HUES6 (cell line): ENCODE measurements around the gene CDR2.
"Not testable (repeated sequence)": the region's sequence is repeated elsewhere in the genome, so short reads cannot be mapped to it uniquely, and the experiment has no call there.

Experiments
- H3K27ac ChIP-seq: 2 replicates; pipeline ENCODE4 v1.7.0; 2013; ENCODE audit warnings: low read depth, mild to moderate bottlenecking, low read length, inconsistent platforms
- H3K27me3 ChIP-seq: 2 replicates; pipeline ENCODE4 v1.6.1; 2013; ENCODE audit warnings: low read length; ENCODE audit not compliant: control insufficient read depth, insufficient read depth
- H3K36me3 ChIP-seq: 2 replicates; pipeline ENCODE4 v1.6.1; 2013; ENCODE audit warnings: low read length; ENCODE audit not compliant: control insufficient read depth, insufficient read depth
- H3K4me1 ChIP-seq: 2 replicates; pipeline ENCODE4 v1.6.1; 2013; ENCODE audit warnings: low read length; ENCODE audit not compliant: control insufficient read depth, insufficient read depth
- H3K4me3 ChIP-seq: 2 replicates; pipeline ENCODE4 v1.5.1; 2013; ENCODE audit warnings: low read depth, low read length
- H3K9ac ChIP-seq: one replicate; pipeline ENCODE4 v1.6.1; 2013; ENCODE audit warnings: mild to moderate bottlenecking, low read length
- H3K9me3 ChIP-seq: 2 replicates; pipeline ENCODE4 v1.6.1; 2013; ENCODE audit warnings: low read depth, low read length; ENCODE audit not compliant: control insufficient read depth, insufficient read depth

CDR2 gene

GRCh38 chr16:22352140-22352539 lies 22.3 kb downstream of the CDR2 start:
- Histone ChIP-seq H3K9me3 (no peaks in the 10 kb centered on the region), H3K36me3 (peaks cover 50% of the 10 kb centered on the region), H3K4me3 (no peak overlapping the region), H3K27ac (peak overlapping the region; percentile 82; the same call in 1 of the 2 replicates), H3K27me3 (no peaks in the 10 kb centered on the region), H3K4me1 (peaks cover 21% of the 10 kb centered on the region), H3K9ac (no peak overlapping the region)

- not testable (repeated sequence) for H3K9me3 ChIP-seq, H3K27me3 ChIP-seq, H3K27ac ChIP-seq, H3K9ac ChIP-seq, H3K4me3 ChIP-seq
- Histone ChIP-seq H3K36me3 (peaks cover 62% of the 10 kb centered on the region), H3K4me1 (peaks cover 21% of the 10 kb centered on the region)
These were observed 23.4 kb downstream of the CDR2 start for GRCh38 chr16:22351017-22351416.

GRCh38 chr16:22348291-22348690 lies 26.1 kb downstream of the CDR2 start:
- Histone ChIP-seq H3K27me3 (no peaks in the 10 kb centered on the region), H3K4me3 (no peak overlapping the region), H3K36me3 (peaks cover 69% of the 10 kb centered on the region), H3K27ac (no peak overlapping the region), H3K4me1 (peaks cover 11% of the 10 kb centered on the region), H3K9ac (no peak overlapping the region), H3K9me3 (no peaks in the 10 kb centered on the region)

GRCh38 chr16:22347100-22347820 lies 27.2 kb downstream of the CDR2 start:
- no peaks in the 10 kb centered on the region for H3K9me3 ChIP-seq
- H3K36me3 ChIP-seq: peaks cover 69% of the 10 kb centered on the region
- H3K4me1 ChIP-seq: peaks cover under 1% of the 10 kb centered on the region; the same call in 1 of the 2 replicates
- H3K27me3 ChIP-seq: no peaks in the 10 kb centered on the region
- H3K9ac ChIP-seq: no peak overlapping the region
- H3K27ac ChIP-seq: no peak overlapping the region
- H3K4me3 ChIP-seq: no peak overlapping the region

GRCh38 chr16:22346483-22346882 lies 27.9 kb downstream of the CDR2 start:
- Histone ChIP-seq H3K9ac (no peak overlapping the region), H3K27me3 (no peaks in the 10 kb centered on the region), H3K27ac (no peak overlapping the region), H3K4me1 (no peaks in the 10 kb centered on the region), H3K36me3 (peaks cover 62% of the 10 kb centered on the region), H3K9me3 (no peaks in the 10 kb centered on the region), H3K4me3 (no peak overlapping the region)

GRCh38 chr16:22342082-22342481 lies 32.3 kb downstream of the CDR2 start:
- no peak overlapping the region for H3K27ac ChIP-seq
- peaks cover 28% of the 10 kb centered on the region for H3K36me3 ChIP-seq
- no peaks in the 10 kb centered on the region for H3K4me1 ChIP-seq
- no peaks in the 10 kb centered on the region for H3K27me3 ChIP-seq
- no peak overlapping the region for H3K9ac ChIP-seq
- peaks cover 4% of the 10 kb centered on the region; the same call in 1 of the 2 replicates for H3K9me3 ChIP-seq
- H3K4me3 ChIP-seq: no peak overlapping the region

GRCh38 chr16:22340945-22341344 lies 33.5 kb downstream of the CDR2 start:
- Histone ChIP-seq H3K27me3 (no peaks in the 10 kb centered on the region), H3K9me3 (peaks cover 11% of the 10 kb centered on the region; the same call in 1 of the 2 replicates), H3K27ac (no peak overlapping the region), H3K4me3 (no peak overlapping the region), H3K9ac (no peak overlapping the region), H3K4me1 (no peaks in the 10 kb centered on the region), H3K36me3 (peaks cover 26% of the 10 kb centered on the region)

- Histone ChIP-seq H3K27me3 (no peaks in the 10 kb centered on the region), H3K36me3 (peaks cover 46% of the 10 kb centered on the region), H3K4me1 (no peaks in the 10 kb centered on the region), H3K9ac (no peak overlapping the region), H3K9me3 (peaks cover 11% of the 10 kb centered on the region; the same call in 1 of the 2 replicates), H3K4me3 (no peak overlapping the region), H3K27ac (no peak overlapping the region)
These were observed 36.4 kb downstream of the CDR2 start for GRCh38 chr16:22337849-22338635.

- Histone ChIP-seq H3K4me3 (no peak overlapping the region), H3K36me3 (peaks cover 52% of the 10 kb centered on the region), H3K27ac (no peak overlapping the region), H3K9me3 (peaks cover 11% of the 10 kb centered on the region; the same call in 1 of the 2 replicates), H3K4me1 (no peaks in the 10 kb centered on the region), H3K27me3 (no peaks in the 10 kb centered on the region), H3K9ac (no peak overlapping the region)
These were observed 37.4 kb downstream of the CDR2 start for GRCh38 chr16:22337045-22337444.

- Histone ChIP-seq H3K9ac (no peak overlapping the region), H3K36me3 (peaks cover 57% of the 10 kb centered on the region), H3K27ac (no peak overlapping the region)
These were observed 37.8 kb downstream of the CDR2 start for GRCh38 chr16:22336581-22336980.

GRCh38 chr16:22335668-22336246 lies 38.7 kb downstream of the CDR2 start:
- Histone ChIP-seq H3K27ac (no peak overlapping the region), H3K9me3 (peaks cover 8% of the 10 kb centered on the region; the same call in 1 of the 2 replicates), H3K36me3 (peaks cover 63% of the 10 kb centered on the region), H3K9ac (no peak overlapping the region), H3K4me1 (no peaks in the 10 kb centered on the region), H3K4me3 (no peak overlapping the region), H3K27me3 (no peaks in the 10 kb centered on the region)

More at GRCh38 chr16:22336581-22336980, 37.8 kb downstream of the CDR2 start:
- Histone ChIP-seq H3K4me3 (no peak overlapping the region), H3K27me3 (no peaks in the 10 kb centered on the region), H3K4me1 (no peaks in the 10 kb centered on the region), H3K9me3 (peaks cover 11% of the 10 kb centered on the region; the same call in 1 of the 2 replicates)
